K562 (cell line): ENCODE measurements around the gene NTM. TPM values are rescaled to one million over a fixed set of nuclear protein-coding genes. Genes with fewer than 3 reads are reported as not detected.

ENCODE experiments used
- ATAC-seq: fragments of 200-7000 bp; cut with Tn5 transposase; 3 replicates; pipeline ENCODE4 v1.9.1; 2020; ENCODE audit warnings: moderate library complexity
- BruUV-seq: library from RNA; stranded (reverse); fragments of 400-500 nt; replicated peaks from 2 replicates; lab custom pipeline; 2021; lab: Mats Ljungman, UMichigan
- CTCF ChIA-PET: fragments of 300-600 bp; formaldehyde crosslinking; extraction: SDS; loops from one replicate; lab custom pipeline; 2021; ENCODE audit warnings: low intra/inter-chr PET ratio; lab: Yijun Ruan, JAX
- POLR2A ChIA-PET: fragments of 300-600, 350-650 bp; sonication (Branson Sonifier 250); formaldehyde crosslinking; extraction: SDS; loops from one replicate; lab custom pipeline; 2021; ENCODE audit warnings: antibody characterized with exemption, inconsistent platforms; lab: Yijun Ruan, JAX
- DNase-seq, 4 experiments: peaks; one replicate each; pipeline versions ENCODE4 v3.0.0 to v3.0.0-alpha.2; 2011 to 2018; ENCODE audit warnings: low spot score in 3 of 4, mixed read lengths in 3 of 4; ENCODE audit errors: extremely low read depth in 1 of 4
- FAIRE-seq: peaks from 2 replicates; lab custom pipeline; 2011; peaks lifted over from hg19 to GRCh38; lab: Jason Lieb, UNC
- H2AFZ ChIP-seq: 2 replicates; pipeline ENCODE4 v1.6.0; 2011; ENCODE audit warnings: low read depth, low read length, control low read depth, inconsistent platforms
- H3K27ac ChIP-seq: fragments of 200-600 bp; 3 replicates; pipeline ENCODE4 v1.8.0; 2011; ENCODE audit warnings: low read depth, mild to moderate bottlenecking, control low read depth, inconsistent platforms, low read length, moderate library complexity, mixed read lengths; ENCODE audit errors: extremely low read depth
- H3K27me3 ChIP-seq, 2 experiments: fragments of 300-600 bp in 1 of 2; 2 replicates in 1 of 2; 3 replicates in 1 of 2; pipeline versions ENCODE4 v1.6.0 to v1.8.0; 2011; ENCODE audit warnings: inconsistent platforms in 2 of 2, low read length in 2 of 2, mild to moderate bottlenecking in 1 of 2, mixed read lengths in 1 of 2, moderate library complexity in 1 of 2; ENCODE audit not compliant: control insufficient read depth in 2 of 2, insufficient read depth in 2 of 2
- H3K36me3 ChIP-seq: fragments of 300-600 bp; 3 replicates; pipeline ENCODE4 v1.8.0; 2011; ENCODE audit warnings: mild to moderate bottlenecking, low read length, inconsistent platforms; ENCODE audit not compliant: control insufficient read depth, insufficient read depth
- H3K4me1 ChIP-seq, 2 experiments: fragments of 200-600 bp in 1 of 2; replicated peaks in 1 of 2; 2 replicates in 1 of 2; 3 replicates in 1 of 2; pipeline versions ENCODE4 v1.5.1 to v1.8.0; 2011; ENCODE audit warnings: inconsistent platforms in 2 of 2, low read length in 2 of 2, mild to moderate bottlenecking in 1 of 2, mixed read lengths in 1 of 2, moderate library complexity in 1 of 2; ENCODE audit not compliant: control insufficient read depth in 2 of 2, insufficient read depth in 2 of 2
- H3K4me2 ChIP-seq: 2 replicates; pipeline ENCODE4 v1.6.1; 2011; ENCODE audit warnings: low read length, control low read depth, inconsistent platforms, mixed read lengths; ENCODE audit not compliant: insufficient read depth
- H3K4me3 ChIP-seq: fragments of 200-600 bp; sonication (generic), shearing (Covaris generic); 2 replicates; pipeline ENCODE4 v1.5.1; 2016; ENCODE audit warnings: control low read depth, inconsistent platforms
- H3K79me2 ChIP-seq: fragments of 200-600 bp; 3 replicates; pipeline ENCODE4 v1.8.0; 2011; ENCODE audit warnings: low read length, inconsistent platforms; ENCODE audit not compliant: control insufficient read depth, insufficient read depth
- H3K9ac ChIP-seq, 2 experiments: 2 replicates each; pipeline versions ENCODE4 v1.6.0 to v1.6.1; 2011; ENCODE audit warnings: low read depth in 2 of 2, low read length in 2 of 2, control low read depth in 1 of 2, inconsistent platforms in 1 of 2, mild to moderate bottlenecking in 1 of 2, mixed read lengths in 1 of 2; ENCODE audit not compliant: insufficient read depth in 1 of 2
- H3K9me1 ChIP-seq: one replicate; pipeline ENCODE4 v1.6.0; 2011; ENCODE audit warnings: inconsistent platforms, mild to moderate bottlenecking, low read length, moderate library complexity; ENCODE audit not compliant: control insufficient read depth, insufficient read depth
- H3K9me3 ChIP-seq: replicated peaks from 2 replicates; pipeline ENCODE4 v1.5.1; 2011; ENCODE audit warnings: low read depth, low read length, inconsistent platforms; ENCODE audit not compliant: control insufficient read depth, insufficient read depth
- H4K20me1 ChIP-seq: replicated peaks from 2 replicates; pipeline ENCODE4 v1.6.1; 2011; ENCODE audit warnings: low read length, inconsistent platforms, mixed read lengths; ENCODE audit not compliant: control insufficient read depth, insufficient read depth
- BRCA1 ChIP-seq, 2 experiments: fragments of 450-650 bp in 1 of 2; sonication (generic) in 1 of 2; formaldehyde crosslinking in 1 of 2; IDR thresholded peaks; 2 replicates each; pipeline versions ENCODE4 v1.5.0 to v1.6.1; 2017 to 2020; ENCODE audit warnings: mild to moderate bottlenecking in 1 of 2, missing genetic modification reagents in 1 of 2
- DIDO1 ChIP-seq: fragments of 450-650 bp; IDR thresholded peaks from 2 replicates; pipeline ENCODE4 v1.6.1; 2016; ENCODE audit warnings: low read depth, missing biosample characterization, missing genetic modification characterization
- DMBX1 ChIP-seq: fragments of 250-450 bp; sonication (Bioruptor Pico); IDR thresholded peaks from 2 replicates; pipeline ENCODE4 v1.8.0; 2022; ENCODE audit warnings: inconsistent platforms, mild to moderate bottlenecking, moderate library complexity, borderline replicate concordance
- SAFB ChIP-seq: fragments of 200-400 bp; formaldehyde crosslinking; IDR thresholded peaks from 2 replicates; pipeline ENCODE4 v1.6.1; 2017; ENCODE audit warnings: low read depth, low read length, borderline replicate concordance
- SMARCE1 ChIP-seq: fragments of 450-650 bp; IDR thresholded peaks from 2 replicates; pipeline ENCODE4 v1.7.1; 2016; ENCODE audit warnings: mild to moderate bottlenecking
- SRSF1 ChIP-seq: fragments of 200-400 bp; formaldehyde crosslinking; IDR thresholded peaks from 2 replicates; pipeline ENCODE4 v1.6.1; 2017; ENCODE audit warnings: mild to moderate bottlenecking, low read depth, low read length, moderate library complexity
- TEAD2 ChIP-seq: fragments of 450-650 bp; IDR thresholded peaks from 2 replicates; pipeline ENCODE4 v1.6.1; 2016; ENCODE audit warnings: missing genetic modification characterization, control low read depth, missing compliant biosample characterization
- U2AF2 ChIP-seq: fragments of 200-400 bp; formaldehyde crosslinking; optimal IDR thresholded peaks from 2 replicates; pipeline ENCODE3; 2017; ENCODE audit warnings: low read depth, mild to moderate bottlenecking, low read length
- ZNF124 ChIP-seq: sonication (generic); formaldehyde crosslinking; IDR thresholded peaks from 2 replicates; pipeline ENCODE4 v1.8.1; 2022; ENCODE audit warnings: missing genetic modification reagents
- ZNF3 ChIP-seq: fragments of 250-450 bp; sonication (Bioruptor Pico); IDR thresholded peaks from 2 replicates; pipeline ENCODE4 v1.5.0; 2021; ENCODE audit warnings: mild to moderate bottlenecking, moderate library complexity
- ZNF717 ChIP-seq: fragments of 250-450 bp; sonication (Bioruptor Pico); IDR thresholded peaks from 2 replicates; pipeline ENCODE4 v1.5.0; 2021
- WGBS: fragments of 100-300 bp; shearing (Covaris generic); methylation state at CpG from one replicate; pipeline ENCODE4 v1.1.6; 2016; ENCODE audit warnings: low coverage, mixed read lengths; ENCODE audit not compliant: insufficient coverage; ENCODE audit errors: missing lambda C conversion rate; 5-methylcytosine and 5-hydroxymethylcytosine counted together
- in situ Hi-C: fragments of 300-500 bp; cut with MboI; formaldehyde crosslinking; loops from 4 replicates; pipeline ENCODE4 v1.15.0; 2018; ENCODE audit warnings: inconsistent platforms, mixed read lengths
- intact Hi-C: fragments of 100-400 bp; cut with micrococcal nuclease; formaldehyde crosslinking; loops from 2 replicates; pipeline ENCODE4 v1.14.2; 2022
- polyA plus RNA-seq, 8 experiments: library from polyadenylated mRNA; depleted of rRNA in 4 of 8; stranded (reverse) in 5 of 8; unstranded in 3 of 8; fragments of >200 nt; fragmentation: Nextera tagmentation in 2 of 8; fragmentation: Illumina TruSeq in 1 of 8; extraction: Ambion mirVana in 2 of 8; extraction: Trizol in 1 of 8; gene quantifications; 2 replicates each; pipeline versions ENCODE4 v1.2.1 to v1.2.3, GENCODE V29; 2011 to 2014; ENCODE audit warnings: inconsistent platforms in 1 of 8, missing spikeins in 1 of 8
- total RNA-seq, 7 experiments: library from RNA; depleted of rRNA in 6 of 7; stranded (reverse); fragments of >200 nt in 6 of 7; fragmentation: Illumina TruSeq in 2 of 7; extraction: Trizol in 2 of 7; gene quantifications; 2 replicates each; pipeline versions ENCODE4 v1.2.1 to v1.2.3, GENCODE V29; 2011 to 2021; ENCODE audit warnings: low replicate concordance in 1 of 7
- TF ChIP-seq, protein P1 (sequence below): fragments of 450-650 bp; IDR thresholded peaks from 2 replicates; pipeline ENCODE4 v1.7.0; 2016; ENCODE audit warnings: borderline replicate concordance

The NTM gene
- total and polyA plus RNA-seq, 9 of the 15 experiments (the other 6 are each of a cell fraction or from before 2014, with no cell fraction given): not detected

DNA sequence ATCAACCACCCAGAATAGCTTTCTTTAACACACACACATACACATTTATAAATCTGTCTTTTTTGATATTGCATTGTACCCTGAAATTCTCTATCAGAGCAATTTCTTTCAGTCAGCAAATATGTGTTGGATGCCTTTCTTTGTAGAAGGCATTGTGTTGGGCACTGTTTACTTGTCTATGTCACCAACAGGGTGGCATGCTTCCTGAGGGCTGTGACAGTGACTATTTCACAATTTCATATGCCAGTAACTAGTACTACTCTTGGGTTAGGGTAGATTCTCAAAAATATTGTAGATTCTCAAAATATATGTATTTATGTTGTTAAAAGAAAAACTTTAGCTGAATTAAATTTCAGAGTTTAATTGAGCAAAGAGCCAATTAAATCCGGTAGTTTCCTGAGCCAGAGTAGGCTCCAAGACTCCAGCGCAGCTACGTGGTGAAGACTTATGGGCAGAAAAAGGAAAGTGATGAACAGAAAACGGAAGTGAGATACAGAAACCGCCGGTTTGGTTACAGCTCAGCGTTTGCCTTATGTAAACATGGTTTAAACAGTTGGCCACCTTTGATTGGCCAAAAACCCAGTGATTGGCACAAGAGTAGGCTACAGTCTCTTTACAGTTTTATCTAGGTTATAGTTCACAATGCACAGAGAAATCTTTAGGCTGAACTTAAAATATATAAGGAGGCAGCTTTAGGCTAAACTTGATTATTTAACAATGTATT, 723.3 kb downstream of the NTM start:
- Histone ChIP-seq H3K9me3 (no peaks in the 10 kb centered on the region; the same call in 1 of the 2 replicates), H2AFZ (no peak overlapping the region), H3K4me3 (no peak overlapping the region), H3K27me3 (no peaks in the 10 kb centered on the region), H4K20me1 (no peaks in the 10 kb centered on the region), H3K4me2 (no peak overlapping the region), H3K79me2 (no peaks in the 10 kb centered on the region), H3K4me1 (no peaks in the 10 kb centered on the region), H3K27ac (no peak overlapping the region), H3K9me1 (no peaks in the 10 kb centered on the region), H3K36me3 (no peaks in the 10 kb centered on the region), H3K9ac (no peak overlapping the region)
- BruUV-seq: no TSS peak
- FAIRE-seq (no peak), ATAC-seq (no peak), DNase-seq (no peak)
- in situ Hi-C loops: no loop called here
- TF ChIP-seq TEAD2: no peak
- ChIA-PET CTCF (no interaction called here), POLR2A (no interaction called here)
- WGBS: 3% methylated on average over 7 of the region's 7 CpGs
- intact Hi-C loops: no loop called here

DNA sequence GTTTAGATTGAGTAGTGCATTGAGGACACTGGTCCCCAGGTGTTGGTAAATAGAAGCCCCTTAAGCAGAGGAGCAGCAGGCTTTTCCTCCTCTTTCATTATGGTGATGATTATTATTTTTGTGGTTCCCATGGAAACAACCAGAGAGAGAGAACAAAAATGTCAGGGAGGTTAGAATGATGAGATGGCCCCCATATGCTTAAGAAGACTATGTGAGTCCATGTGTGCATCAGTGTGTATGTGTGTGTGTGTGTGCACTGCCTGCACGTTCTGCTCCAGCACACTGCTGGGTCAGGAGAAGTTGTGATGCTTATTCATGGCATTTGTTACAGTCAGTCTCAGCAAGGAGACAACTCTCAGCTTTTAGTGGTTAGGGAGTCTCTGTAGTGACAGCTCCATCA, 724.2 kb downstream of the NTM start:
- BruUV-seq: no TSS peak
- no peak for FAIRE-seq
- TF ChIP-seq BRCA1 (IDR thresholded peaks at IDR 0.05): no peak
- no peak for TF ChIP-seq BRCA1 (CRISPR knock-in tag; IDR thresholded peaks at IDR 0.05)
- TF ChIP-seq, protein P1, sequence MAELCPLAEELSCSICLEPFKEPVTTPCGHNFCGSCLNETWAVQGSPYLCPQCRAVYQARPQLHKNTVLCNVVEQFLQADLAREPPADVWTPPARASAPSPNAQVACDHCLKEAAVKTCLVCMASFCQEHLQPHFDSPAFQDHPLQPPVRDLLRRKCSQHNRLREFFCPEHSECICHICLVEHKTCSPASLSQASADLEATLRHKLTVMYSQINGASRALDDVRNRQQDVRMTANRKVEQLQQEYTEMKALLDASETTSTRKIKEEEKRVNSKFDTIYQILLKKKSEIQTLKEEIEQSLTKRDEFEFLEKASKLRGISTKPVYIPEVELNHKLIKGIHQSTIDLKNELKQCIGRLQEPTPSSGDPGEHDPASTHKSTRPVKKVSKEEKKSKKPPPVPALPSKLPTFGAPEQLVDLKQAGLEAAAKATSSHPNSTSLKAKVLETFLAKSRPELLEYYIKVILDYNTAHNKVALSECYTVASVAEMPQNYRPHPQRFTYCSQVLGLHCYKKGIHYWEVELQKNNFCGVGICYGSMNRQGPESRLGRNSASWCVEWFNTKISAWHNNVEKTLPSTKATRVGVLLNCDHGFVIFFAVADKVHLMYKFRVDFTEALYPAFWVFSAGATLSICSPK: no peak
- no peak for TF ChIP-seq DMBX1 (CRISPR knock-in tag)
- TF ChIP-seq ZNF717 (CRISPR knock-in tag): no peak
- TF ChIP-seq ZNF124 (CRISPR knock-in tag): no peak
- TF ChIP-seq SAFB: no peak
- no peak for TF ChIP-seq DIDO1 (tag)
- no peak for TF ChIP-seq SRSF1
- no peak for TF ChIP-seq SMARCE1
- TF ChIP-seq U2AF2: no peak
- no peak for TF ChIP-seq ZNF3 (CRISPR knock-in tag)

More for the DNA sequence above, 724.2 kb downstream of the NTM start:
- POLR2A ChIA-PET: no interaction called here
- DNase-seq (no peak), ATAC-seq (no peak)
- no peak overlapping the region for H3K27ac ChIP-seq
- H3K79me2 ChIP-seq: no peaks in the 10 kb centered on the region
- H3K4me2 ChIP-seq: no peak overlapping the region
- CTCF ChIA-PET: no interaction called here
- H3K4me1 ChIP-seq: no peaks in the 10 kb centered on the region
- no peaks in the 10 kb centered on the region for H3K9me3 ChIP-seq
- no peaks in the 10 kb centered on the region for H3K9me1 ChIP-seq
- WGBS: 0% methylated on average over 1 of the region's 1 CpG
- no peak overlapping the region for H3K9ac ChIP-seq
- no peaks in the 10 kb centered on the region for H3K36me3 ChIP-seq
- intact Hi-C loops: no loop called here
- no peaks in the 10 kb centered on the region for H4K20me1 ChIP-seq
- no peak overlapping the region for H3K4me3 ChIP-seq
- H2AFZ ChIP-seq: no peak overlapping the region
- in situ Hi-C loops: no loop called here
- no peaks in the 10 kb centered on the region for H3K27me3 ChIP-seq
